NCI-H524 (cell line): ENCODE measurements around the gene LMBR1.
"Not testable (repeated sequence)": the region's sequence is repeated elsewhere in the genome, so short reads cannot be mapped to it uniquely, and the experiment has no call there.

Experiments used
- DNase-seq, 2 experiments: peaks; one replicate each; lab custom pipeline; 2025; lab: John Stamatoyannopoulos, UW

Gene LMBR1

GRCh38 chr7:156906200-156906649 is 13.2 kb upstream of the LMBR1 start:
- no peak for DNase-seq

GRCh38 chr7:156903232-156903909 is 10.4 kb upstream of the LMBR1 start:
- DNase-seq: no peak

GRCh38 chr7:156900093-156900492 is 7.1 kb upstream of the LMBR1 start:
- DNase-seq: not testable (repeated sequence)

GRCh38 chr7:156898938-156899337 is 6.0 kb upstream of the LMBR1 start:
- DNase-seq: no peak

GRCh38 chr7:156897673-156898072 is 4.7 kb upstream of the LMBR1 start:
- no peak for DNase-seq

GRCh38 chr7:156896388-156897022 is 3.5 kb upstream of the LMBR1 start:
- no peak for DNase-seq

GRCh38 chr7:156895024-156895780 is 2.2 kb upstream of the LMBR1 start:
- DNase-seq: no peak

GRCh38 chr7:156892081-156892800 is 742 bp downstream of the LMBR1 start:
- peak in 1 of 2 experiments; percentile 50 for DNase-seq

GRCh38 chr7:156889746-156890145 is 3.2 kb downstream of the LMBR1 start:
- no peak for DNase-seq

GRCh38 chr7:156889089-156889488 is 3.9 kb downstream of the LMBR1 start:
- DNase-seq: no peak

- DNase-seq: no peak
These were observed 6.8 kb downstream of the LMBR1 start for GRCh38 chr7:156886020-156886795.

GRCh38 chr7:156881679-156882078 is 11.3 kb downstream of the LMBR1 start:
- no peak for DNase-seq

- no peak for DNase-seq
These were observed 17.2 kb downstream of the LMBR1 start for GRCh38 chr7:156875766-156876165.

- DNase-seq: not testable (repeated sequence)
These were observed 24.6 kb downstream of the LMBR1 start for GRCh38 chr7:156868363-156868762.

GRCh38 chr7:156865493-156865892 is 27.5 kb downstream of the LMBR1 start:
- no peak for DNase-seq

- DNase-seq: not testable (repeated sequence)
These were observed 31.0 kb downstream of the LMBR1 start for GRCh38 chr7:156862022-156862421.

- DNase-seq: no peak
These were observed 31.8 kb downstream of the LMBR1 start for GRCh38 chr7:156861212-156861611.

GRCh38 chr7:156860099-156860498 is 32.9 kb downstream of the LMBR1 start:
- not testable (repeated sequence) for DNase-seq

- DNase-seq: no peak
These were observed 34.5 kb downstream of the LMBR1 start for GRCh38 chr7:156858523-156858922.

- DNase-seq: no peak
These were observed 35.2 kb downstream of the LMBR1 start for GRCh38 chr7:156857757-156858156.

- DNase-seq: no peak
These were observed 38.3 kb downstream of the LMBR1 start for GRCh38 chr7:156854654-156855053.
